Left cardiac atrium (tissue), 4 donors: ENCODE results near the gene C11orf98. TPM values are rescaled to one million over a fixed set of nuclear protein-coding genes. Genes with fewer than 3 reads are reported as not detected.
"Not testable (repeated sequence)": the region's sequence is repeated elsewhere in the genome, so short reads cannot be mapped to it uniquely, and the experiment has no call there.

ENCODE experiments used
- ATAC-seq, 2 donors: fragments of 200-7000 bp; cut with Tn5 transposase; one replicate each; pipeline ENCODE4 v1.9.1; 2020; ENCODE audit warnings: mild to moderate bottlenecking in 2 of 2, moderate library complexity in 2 of 2
- DNase-seq: peaks from one replicate; pipeline ENCODE4 v3.0.0-alpha.2; 2020
- intact Hi-C, 2 donors: fragments of 100-400 bp; cut with DNase I; formaldehyde crosslinking; loops; one replicate each; pipeline versions ENCODE4 v1.14.1 to v1.15.1; 2022 to 2023
- total RNA-seq, 2 donors: library from RNA; stranded (reverse); fragmentation: NEBNext Ultra II Directional; extraction: Animal tissue kit (Norgen Biotek cat#: 25700); gene quantifications; one replicate each; pipeline ENCODE4 v1.2.1, GENCODE V29; 2021
- donor health status: DM: no; HTN: yes; CAD: no.
- donor health status: DM: no; HTN: yes; CAD: no; lungs with severe emphysema.
- donor health status: DM: yes; HTN: yes; CAD: no.
- donor health status: Dilated cardiomyopathy.

Gene C11orf98
- total RNA-seq, 2 donors from 2014 or later: 33.9 to 41.1 TPM

GRCh38 chr11:62664405-62665074 lies 470 bp downstream of the C11orf98 start:
- ATAC-seq: peak; percentile 41 to 54
- intact Hi-C loops: no loop called here
- no peak for DNase-seq

GRCh38 chr11:62656796-62657429 lies 8.1 kb downstream of the C11orf98 start:
- DNase-seq: no peak
- ATAC-seq: no peak
- intact Hi-C loops: no loop called here

GRCh38 chr11:62654297-62654696 lies 10.7 kb downstream of the C11orf98 start:
- intact Hi-C loops: no loop called here
- DNase-seq (no peak), ATAC-seq (no peak)

DNA sequence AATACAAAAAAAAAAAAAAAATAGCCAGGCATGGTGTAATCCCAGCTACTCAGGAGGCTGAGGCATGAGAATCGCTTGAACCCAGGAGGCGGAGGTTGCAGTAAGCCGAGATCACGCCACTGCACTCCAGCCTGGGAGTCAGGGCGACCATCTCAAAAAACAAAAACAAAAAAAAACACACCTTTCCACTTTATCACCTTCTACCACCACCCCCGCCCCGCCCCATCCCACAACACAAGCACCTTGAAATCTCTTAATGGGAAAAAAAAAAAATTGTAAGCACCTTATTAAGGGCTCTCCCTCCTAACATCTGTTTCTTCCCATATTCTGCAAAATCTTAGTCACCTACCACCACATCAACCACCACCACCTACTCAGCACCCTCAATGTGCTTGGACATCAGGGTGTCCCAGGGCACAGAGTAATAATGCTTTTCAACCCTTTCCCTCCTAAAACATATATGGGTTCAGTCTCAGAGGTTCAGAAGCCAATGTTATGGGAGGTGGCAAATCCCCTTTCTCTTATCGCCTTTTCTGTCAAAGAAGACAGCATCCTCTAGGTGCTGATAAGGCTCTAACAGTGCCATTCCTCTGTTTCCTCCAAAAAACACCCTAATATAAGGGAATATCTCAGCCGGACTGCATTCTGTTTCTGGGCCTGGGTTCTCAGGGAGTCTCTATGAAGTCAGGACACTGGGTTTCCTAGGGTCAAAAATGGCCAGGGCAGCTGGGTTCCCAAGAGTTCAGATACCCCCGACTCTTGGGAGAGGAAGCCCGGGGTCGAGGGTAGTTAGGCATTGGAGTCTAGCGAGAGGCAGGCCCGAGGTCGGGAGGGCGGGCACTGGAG lies 12.6 kb downstream of the C11orf98 start:
- no peak for ATAC-seq
- intact Hi-C loops: no loop called here
- no peak for DNase-seq

DNA sequence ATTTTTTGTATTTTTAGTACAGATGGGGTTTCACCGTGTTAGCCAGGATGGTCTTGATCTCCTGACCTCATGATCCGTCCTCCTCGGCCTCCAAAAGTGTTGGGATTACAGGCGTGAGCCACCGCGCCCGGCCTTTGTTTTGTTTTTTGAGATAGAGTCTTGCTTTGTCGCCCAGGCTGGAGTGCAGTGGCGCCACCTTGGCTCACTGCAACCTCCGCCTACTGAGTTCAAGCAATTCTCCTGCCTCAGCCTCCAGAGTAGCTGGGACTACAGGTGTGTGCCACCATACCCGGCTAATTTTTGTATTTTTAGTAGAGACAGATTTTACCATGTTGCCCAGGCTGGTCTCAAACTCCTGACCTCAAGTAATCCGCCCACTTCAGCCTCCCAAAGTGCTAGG lies 14.7 kb downstream of the C11orf98 start:
- intact Hi-C loops, ATAC-seq, DNase-seq: not testable (repeated sequence)

- ATAC-seq: no peak
- DNase-seq: no peak
- intact Hi-C loops: no loop called here
Measured at GRCh38 chr11:62649486-62649885, 15.5 kb downstream of the C11orf98 start.

DNA sequence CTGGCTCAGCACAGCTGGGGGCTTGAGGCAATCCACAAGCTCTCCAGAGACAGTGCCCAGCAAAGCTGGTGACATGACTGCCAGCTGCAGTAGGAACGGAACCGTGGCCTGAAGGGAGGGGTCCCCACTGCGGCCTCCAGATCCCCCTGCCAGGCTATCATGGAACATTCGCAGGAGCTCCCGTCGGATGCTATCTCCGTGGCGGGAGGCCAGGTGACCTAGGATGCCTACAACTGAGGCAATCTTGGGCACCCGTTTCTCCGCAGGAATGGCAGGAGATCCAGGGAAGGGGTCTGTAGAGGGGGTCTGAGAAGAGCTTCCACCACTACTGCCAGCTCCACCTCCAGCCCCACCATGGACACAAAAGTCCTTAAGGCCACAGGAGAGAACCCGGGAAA lies 16.0 kb downstream of the C11orf98 start:
- intact Hi-C loops: no loop called here

DNA sequence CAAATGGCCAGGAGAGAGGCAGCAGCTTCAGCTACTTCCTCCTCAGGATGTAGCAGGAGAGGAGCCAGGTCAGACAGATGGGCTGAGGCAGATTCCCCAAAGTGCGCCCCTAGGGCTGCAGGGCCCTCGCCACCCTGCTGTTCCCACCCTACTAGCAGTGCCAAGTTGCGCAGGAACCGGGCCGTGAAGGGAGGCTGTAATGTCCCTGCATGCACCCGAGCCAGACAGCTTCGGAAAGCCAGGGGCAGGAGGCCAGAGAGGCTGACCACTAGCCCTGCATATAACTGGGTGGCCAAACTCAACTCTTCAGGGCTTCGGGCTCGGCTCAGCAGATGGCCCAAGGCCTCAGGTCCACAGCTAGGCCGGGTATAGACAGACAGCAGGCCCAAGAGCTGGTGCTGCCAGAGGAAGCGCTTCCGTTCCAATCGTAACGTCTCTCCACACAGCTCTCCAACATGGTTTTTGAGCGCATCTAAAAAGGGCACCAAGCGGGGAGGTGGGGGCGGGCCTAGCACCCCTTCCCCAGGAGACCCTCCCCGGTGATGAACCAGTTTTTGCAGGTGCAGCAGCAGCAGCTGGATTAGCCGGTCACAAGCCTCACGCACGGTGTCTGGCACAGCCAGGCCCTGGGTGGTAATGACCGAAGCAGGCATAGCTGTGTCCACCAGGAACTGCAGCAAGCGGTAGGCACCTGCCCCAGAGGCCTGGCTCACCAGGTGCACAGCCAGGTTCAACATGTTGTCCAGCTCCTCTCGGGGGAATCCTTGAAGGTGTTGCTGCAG lies 16.6 kb downstream of the C11orf98 start:
- intact Hi-C loops: no loop called here
- DNase-seq: no peak
- no peak for ATAC-seq

More for the DNA sequence above, 16.0 kb downstream of the C11orf98 start:
- DNase-seq (no peak), ATAC-seq (no peak)

GRCh38 chr11:62647609-62648005 lies 17.4 kb downstream of the C11orf98 start:
- intact Hi-C loops: no loop called here
- ATAC-seq (no peak), DNase-seq (no peak)

GRCh38 chr11:62646825-62647608 lies 18.0 kb downstream of the C11orf98 start:
- no peak for ATAC-seq
- peak; percentile 31 for DNase-seq
- intact Hi-C loops: no loop called here

DNA sequence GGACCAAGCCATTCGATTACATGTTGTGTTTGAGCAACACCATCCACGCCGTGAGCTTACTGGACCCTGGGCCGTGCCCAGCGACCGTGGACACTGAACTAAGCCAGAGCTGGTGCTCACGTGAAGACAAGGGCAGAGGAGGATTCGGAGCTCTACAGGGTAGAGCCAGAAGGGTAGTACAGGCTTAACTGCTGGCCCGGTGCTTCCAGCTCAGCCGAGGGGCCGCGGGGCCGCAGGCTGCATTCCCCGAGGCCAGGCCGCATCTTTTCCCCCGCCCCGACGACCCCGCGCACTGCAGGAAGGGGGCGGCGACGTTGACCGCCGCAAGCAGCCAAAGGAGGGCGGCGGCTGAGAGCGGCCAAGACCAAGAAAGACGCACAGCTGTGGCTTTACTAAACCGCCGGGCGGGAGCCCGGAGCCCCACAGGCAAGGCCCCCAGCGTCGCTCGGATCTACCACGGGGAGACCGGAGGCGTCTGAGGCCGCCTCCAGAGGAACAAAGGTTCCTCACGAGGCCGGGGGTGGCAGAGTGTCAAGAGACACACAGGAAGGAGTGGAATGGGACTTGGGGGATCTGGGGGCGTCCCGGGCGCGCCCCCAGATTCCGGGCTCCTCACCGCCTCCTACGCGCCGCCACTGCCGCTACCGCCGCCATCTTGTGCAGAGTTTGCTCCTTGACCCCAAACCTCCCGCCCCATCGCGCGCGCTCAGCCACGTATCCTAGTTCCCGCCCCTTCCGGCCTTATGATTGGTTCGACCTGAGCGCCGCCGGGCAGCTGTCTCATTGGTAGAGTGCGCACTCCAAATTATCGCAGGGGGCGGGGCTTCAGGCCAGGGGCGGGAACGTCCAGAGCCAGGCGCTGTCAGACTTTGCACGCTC lies 18.8 kb downstream of the C11orf98 start, which contains the start of gene GANAB:
TSS of gene GANAB (minus strand) at position 668 of the 879 bp plus-strand sequence. CDS start at position 654, 14 bp downstream.
- DNase-seq: peak; percentile 100
- intact Hi-C loops: no loop called here
- peak; percentile 98 for ATAC-seq

GRCh38 chr11:62645671-62645945 lies 19.4 kb downstream of the C11orf98 start:
- intact Hi-C loops: no loop called here
- ATAC-seq (no peak), DNase-seq (no peak)

GRCh38 chr11:62644220-62644619 lies 20.8 kb downstream of the C11orf98 start:
- intact Hi-C loops: no loop called here
- DNase-seq (no peak), ATAC-seq (no peak)

DNA sequence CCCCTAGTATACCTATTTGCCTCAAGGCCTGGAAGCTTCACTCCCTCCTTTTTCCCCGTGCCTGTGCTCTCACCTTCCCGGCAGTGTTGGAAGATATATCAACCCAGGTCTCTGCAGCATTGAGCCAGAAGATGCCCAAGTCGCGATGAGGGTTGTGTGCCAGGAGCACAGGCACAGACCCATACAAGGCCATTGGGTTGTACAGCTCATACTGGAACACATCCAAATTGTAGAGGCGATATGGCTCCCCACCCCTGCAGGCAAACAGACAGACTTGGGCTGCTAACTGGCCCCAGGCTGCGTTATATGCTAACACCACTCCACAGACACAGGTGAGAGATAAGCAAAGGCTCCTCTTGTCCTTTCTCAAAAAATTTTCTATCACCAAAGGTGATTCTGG lies 32.5 kb downstream of the C11orf98 start:
- ATAC-seq: no peak
- intact Hi-C loops: no loop called here
- no peak for DNase-seq

DNA sequence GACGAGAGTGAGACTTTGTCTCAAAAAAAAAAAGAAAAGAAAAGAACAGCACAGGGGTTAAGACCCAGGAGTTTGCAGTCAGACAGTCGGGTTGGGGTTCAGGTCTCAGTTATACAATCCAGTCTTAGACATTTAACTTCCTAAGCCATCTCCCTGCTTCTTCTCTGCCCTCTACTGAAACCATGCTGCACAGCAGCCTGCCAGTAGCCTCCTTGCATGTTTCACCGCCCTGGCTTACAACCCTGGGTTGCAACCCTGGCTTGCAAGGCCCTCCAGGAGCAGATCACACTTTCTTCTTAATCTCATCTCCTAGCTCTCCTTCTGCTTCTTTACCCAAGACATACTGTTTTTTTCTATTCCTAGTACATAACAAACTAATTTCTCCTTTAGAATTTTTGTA lies 37.3 kb downstream of the C11orf98 start:
- no peak for ATAC-seq
- intact Hi-C loops: no loop called here
- no peak for DNase-seq

- ATAC-seq: no peak
- intact Hi-C loops: no loop called here
- DNase-seq: no peak
Measured at GRCh38 chr11:62622476-62623089, 42.4 kb downstream of the C11orf98 start.
